Thyroid gland (tissue), 4 donors: Measurements from ENCODE around the gene SQSTM1. TPM values are rescaled to one million over a fixed set of nuclear protein-coding genes. Genes with fewer than 3 reads are reported as not detected.

Source experiments
- DNase-seq, 2 donors: peaks; one replicate each; pipeline ENCODE4 v3.0.0-alpha.2; 2019
- H3K27ac ChIP-seq, 3 donors: fragments of 200-600 bp; sonication (generic); 1 replicate in 2 of 3; 2 replicates in 1 of 3; pipeline ENCODE4 v1.5.1; 2016 to 2019; ENCODE audit warnings: mild to moderate bottlenecking in 1 of 3, moderate library complexity in 1 of 3
- H3K27me3 ChIP-seq: fragments of 200-600 bp; sonication (generic); one replicate; pipeline ENCODE4 v1.5.1; 2019
- H3K36me3 ChIP-seq, 2 donors: fragments of 200-600 bp; sonication (generic); one replicate each; pipeline ENCODE4 v1.5.1; 2016 to 2019
- H3K4me1 ChIP-seq, 2 donors: fragments of 200-600 bp; sonication (generic); one replicate each; pipeline ENCODE4 v1.5.1; 2017 to 2019
- H3K4me3 ChIP-seq, 3 donors: fragments of 200-600 bp; sonication (generic); replicated peaks in 1 of 3; 1 replicate in 2 of 3; 2 replicates in 1 of 3; pipeline ENCODE4 v1.5.1; 2016; ENCODE audit warnings: mild to moderate bottlenecking in 1 of 3
- H3K9me3 ChIP-seq: fragments of 200-600 bp; sonication (generic); one replicate; pipeline ENCODE4 v1.5.1; 2017
- CTCF ChIP-seq, 6 experiments: fragments of 200-600 bp in 3 of 6; fragments of 450-650 bp in 3 of 6; sonication (generic) in 3 of 6; IDR thresholded peaks; one replicate each; pipeline ENCODE4 v1.5.1; 2016 to 2019; ENCODE audit warnings: antibody characterized with exemption in 6 of 6, mild to moderate bottlenecking in 2 of 6, inconsistent platforms in 1 of 6, moderate library complexity in 1 of 6
- POLR2A ChIP-seq, 2 donors: fragments of 450-650 bp; IDR thresholded peaks; one replicate each; pipeline ENCODE4 v1.6.1; 2017; ENCODE audit warnings: antibody characterized with exemption in 2 of 2, mild to moderate bottlenecking in 2 of 2, moderate library complexity in 1 of 2
- WGBS, 2 donors: methylation state at CpG; one replicate each; pipeline ENCODE4 v1.1.5; 2017; 5-methylcytosine and 5-hydroxymethylcytosine counted together
- intact Hi-C: fragments of 100-400 bp; cut with DNase I; formaldehyde crosslinking; loops from one replicate; pipeline ENCODE4 v1.15.1; 2023
- total RNA-seq, 4 donors: library from RNA; depleted of rRNA; stranded (reverse); fragments of >200 nt; gene quantifications; one replicate each; pipeline ENCODE4 v1.2.3, GENCODE V29; 2016

The SQSTM1 gene
- total RNA-seq, 4 donors from 2014 or later: 649 to 1,146 (median 971) TPM

GRCh38 chr5:179880848-179881590 lies 60.3 kb downstream of the SQSTM1 start:
- TF ChIP-seq CTCF (IDR thresholded peaks at IDR 0.05) (no peak), POLR2A (IDR thresholded peaks at IDR 0.05) (no peak)
- intact Hi-C loops: no loop called here
- peaks cover 22 to 23% of the 10 kb centered on the region in 2 donors for H3K36me3 ChIP-seq

DNA sequence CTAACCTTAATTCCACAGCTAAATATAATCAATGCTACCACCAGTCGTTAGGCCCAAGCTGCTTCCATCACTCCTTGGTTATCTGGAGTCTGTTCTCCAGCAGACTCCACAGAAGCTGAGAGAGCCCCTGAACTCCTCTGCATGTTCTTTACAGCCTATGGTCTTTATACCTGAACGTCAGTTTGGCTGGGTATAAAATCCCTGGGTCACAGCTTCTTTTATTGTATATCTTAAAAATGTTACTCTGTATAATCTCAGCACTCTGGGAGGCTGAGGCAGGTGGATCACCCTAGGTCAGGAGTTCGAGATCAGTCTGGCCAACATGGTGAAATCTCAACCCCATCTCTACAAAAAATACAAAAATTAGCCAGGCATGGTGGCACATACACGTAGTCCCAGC lies 61.6 kb downstream of the SQSTM1 start:
- Histone ChIP-seq H3K27me3 (no peaks in the 10 kb centered on the region), H3K4me3 (no peak overlapping the region), H3K36me3 (peaks cover 26 to 27% of the 10 kb centered on the region in 2 donors), H3K27ac (no peak overlapping the region), H3K9me3 (no peaks in the 10 kb centered on the region), H3K4me1 (no peaks in the 10 kb centered on the region)
- intact Hi-C loops: no loop called here
- 85 to 93% methylated on average over 4 of the region's 4 CpGs for WGBS, 2 donors
- DNase-seq: no peak
- no peak for TF ChIP-seq POLR2A (IDR thresholded peaks at IDR 0.05)
- no peak for TF ChIP-seq CTCF (IDR thresholded peaks at IDR 0.05)

More at GRCh38 chr5:179880848-179881590, 60.3 kb downstream of the SQSTM1 start:
- no peaks in the 10 kb centered on the region for H3K4me1 ChIP-seq
- H3K27me3 ChIP-seq: no peaks in the 10 kb centered on the region
- no peaks in the 10 kb centered on the region for H3K9me3 ChIP-seq
- no peak for DNase-seq
- no peak overlapping the region for H3K27ac ChIP-seq
- 90 to 92% methylated on average over 23 to 25 of the region's 25 CpGs for WGBS, 2 donors
- no peak overlapping the region for H3K4me3 ChIP-seq

DNA sequence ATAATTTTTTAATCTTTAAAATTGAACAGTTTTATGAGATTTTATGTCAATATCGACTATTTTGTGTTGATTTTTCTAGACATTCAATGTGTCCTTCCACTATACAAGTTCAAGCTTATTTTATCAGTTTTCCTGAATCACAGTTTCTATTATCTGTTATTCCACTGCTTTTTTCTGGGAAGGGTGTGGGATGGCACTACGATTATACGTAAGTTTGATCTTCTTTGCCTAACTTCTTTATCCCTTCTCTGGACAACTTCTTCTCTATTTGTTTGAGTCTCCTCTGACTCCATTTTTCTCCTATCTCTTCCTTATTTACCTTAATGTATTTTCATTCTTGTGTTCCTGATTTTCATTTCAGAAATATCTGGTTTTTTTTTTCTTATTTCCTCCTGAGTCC lies 62.5 kb downstream of the SQSTM1 start:
- intact Hi-C loops: no loop called here
- no peak overlapping the region for H3K4me3 ChIP-seq
- H3K27me3 ChIP-seq: no peaks in the 10 kb centered on the region
- DNase-seq: no peak
- no peak overlapping the region for H3K27ac ChIP-seq
- TF ChIP-seq CTCF (IDR thresholded peaks at IDR 0.05): no peak
- TF ChIP-seq POLR2A (IDR thresholded peaks at IDR 0.05): no peak
- no peaks in the 10 kb centered on the region for H3K9me3 ChIP-seq
- WGBS, 2 donors: 95 to 99% methylated on average over 3 of the region's 3 CpGs
- no peaks in the 10 kb centered on the region for H3K4me1 ChIP-seq
- peaks cover 31 to 35% of the 10 kb centered on the region in 2 donors for H3K36me3 ChIP-seq

DNA sequence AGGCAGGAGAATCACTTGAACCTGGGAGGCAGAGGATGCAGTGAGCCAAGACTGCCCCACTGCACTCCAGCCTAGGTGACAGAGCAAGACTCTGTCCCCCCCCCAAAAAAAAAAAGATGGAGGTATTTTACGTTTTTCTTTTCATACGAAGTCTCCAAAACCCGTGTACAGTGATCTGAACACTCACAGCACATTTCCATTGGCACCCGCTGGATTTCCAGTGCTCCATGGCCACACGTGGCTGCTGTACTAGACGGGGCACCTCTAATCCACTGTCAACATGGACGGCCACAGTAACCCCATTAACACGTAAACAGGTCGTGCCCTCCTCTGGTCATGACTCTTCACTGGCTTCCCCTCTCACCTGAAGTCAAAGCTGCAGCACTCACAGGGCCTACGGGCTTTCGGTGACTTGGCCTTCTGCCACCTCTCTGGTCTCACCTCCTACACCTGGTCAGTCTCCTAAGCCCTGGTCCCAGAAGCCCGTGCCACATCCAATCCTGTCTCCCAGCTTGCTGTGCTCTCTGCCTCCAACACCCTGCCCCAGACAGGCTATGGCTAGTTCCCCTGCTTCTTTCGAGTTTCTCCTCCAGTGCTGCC lies 64.9 kb downstream of the SQSTM1 start:
- Histone ChIP-seq H3K4me3 (no peak overlapping the region), H3K9me3 (no peaks in the 10 kb centered on the region), H3K4me1 (no peaks in the 10 kb centered on the region), H3K36me3 (peaks cover 35 to 39% of the 10 kb centered on the region in 2 donors), H3K27me3 (no peaks in the 10 kb centered on the region), H3K27ac (no peak overlapping the region)
- intact Hi-C loops: no loop called here
- no peak for DNase-seq
- WGBS, 2 donors: 94 to 95% methylated on average over 13 of the region's 13 CpGs
- no peak for TF ChIP-seq POLR2A (IDR thresholded peaks at IDR 0.05)
- no peak for TF ChIP-seq CTCF (IDR thresholded peaks at IDR 0.05)
